Temporal lobe (tissue), 2 donors: ENCODE results near the gene ITPRIP. TPM values are rescaled to one million over a fixed set of nuclear protein-coding genes. Genes with fewer than 3 reads are reported as not detected.
A peak's percentile ranks its signal among the peaks of the same experiment; 100 is the strongest.

Source experiments
- small RNA-seq: library from RNA; depleted of rRNA; stranded (forward); fragments of <200 nt; gene quantifications from one replicate; pipeline ENCODE3, GENCODE V24; 2014; ENCODE audit warnings: low replicate concordance
- total RNA-seq: library from RNA; depleted of rRNA; stranded (reverse); fragments of >200 nt; gene quantifications from one replicate; pipeline ENCODE4 v1.2.3, GENCODE V29; 2014

Gene ITPRIP
- total RNA-seq, 1 donor from 2014 or later = 2.0 TPM

Small RNA genes within 50 kb of the gene (small RNA-seq; reads per million reads assigned to genes)
- gene MIR4482 = 0.59 reads per million, percentile 56 among the genes with 10 or more reads in this experiment

Other genes starting within 250 kb of the ITPRIP start
- gene SFR1, start 216.3 kb downstream of the ITPRIP start, total RNA-seq = 7.6 TPM
- 10.6 TPM for gene CFAP43, start 106.1 kb downstream of the ITPRIP start, total RNA-seq
- gene GSTO1, start 83.6 kb downstream of the ITPRIP start, total RNA-seq = 17.5 TPM
- 1.7 TPM for gene GSTO2, start 69.3 kb downstream of the ITPRIP start, total RNA-seq
- gene CFAP58, start 15.4 kb upstream of the ITPRIP start, total RNA-seq = 0.25 TPM